DND-41 (cell line): ENCODE results near the gene IL4R.

Source experiments
- ATAC-seq: fragments of 200-7000 bp; cut with Tn5 transposase; 3 replicates; pipeline ENCODE4 v1.9.1; 2021; ENCODE audit warnings: low read depth; ENCODE audit not compliant: insufficient read depth
- DNase-seq: peaks from one replicate; pipeline ENCODE4 v3.0.0-alpha.2; 2020
- H2AFZ ChIP-seq: 2 replicates; pipeline ENCODE4 v1.6.0; 2012; ENCODE audit warnings: low read depth, low read length
- H3K27ac ChIP-seq: 2 replicates; pipeline ENCODE4 v1.5.1; 2012; ENCODE audit warnings: low read length, inconsistent platforms
- H3K27me3 ChIP-seq: fragments of 200-600 bp; sonication (generic); 2 replicates; pipeline ENCODE4 v1.6.0; 2012; ENCODE audit warnings: low read length, mild to moderate bottlenecking, inconsistent platforms; ENCODE audit not compliant: insufficient read depth, poor library complexity
- H3K36me3 ChIP-seq: 2 replicates; pipeline ENCODE4 v1.5.1; 2012; ENCODE audit warnings: low read length, inconsistent platforms; ENCODE audit not compliant: insufficient read depth
- H3K4me1 ChIP-seq: 2 replicates; pipeline ENCODE4 v1.5.1; 2012; ENCODE audit warnings: mild to moderate bottlenecking, low read length; ENCODE audit not compliant: insufficient read depth
- H3K4me2 ChIP-seq: 2 replicates; pipeline ENCODE4 v1.6.0; 2012; ENCODE audit warnings: mild to moderate bottlenecking, moderate library complexity, low read length, inconsistent platforms; ENCODE audit not compliant: insufficient read depth
- H3K4me3 ChIP-seq, 2 experiments: fragments of 200-600 bp in 1 of 2; shearing (Covaris generic) in 1 of 2; 2 replicates each; pipeline ENCODE4 v1.5.1; 2012 to 2016; ENCODE audit warnings: inconsistent platforms in 2 of 2, low read length in 2 of 2, mild to moderate bottlenecking in 2 of 2, low read depth in 1 of 2, moderate library complexity in 1 of 2
- H3K79me2 ChIP-seq: 2 replicates; pipeline ENCODE4 v1.6.0; 2012; ENCODE audit warnings: low read length, inconsistent platforms; ENCODE audit not compliant: insufficient read depth
- H3K9ac ChIP-seq: 2 replicates; pipeline ENCODE4 v1.6.0; 2012; ENCODE audit warnings: low read depth, mild to moderate bottlenecking, inconsistent platforms, low read length, moderate library complexity
- H3K9me3 ChIP-seq: 2 replicates; pipeline ENCODE4 v1.5.1; 2012; ENCODE audit warnings: low read length, moderate library complexity, mild to moderate bottlenecking, inconsistent platforms; ENCODE audit not compliant: insufficient read depth, severe bottlenecking
- H4K20me1 ChIP-seq: 2 replicates; pipeline ENCODE4 v1.6.0; 2012; ENCODE audit warnings: low read length; ENCODE audit not compliant: insufficient read depth
- EZH2 ChIP-seq: IDR thresholded peaks from 3 replicates; pipeline ENCODE4 v1.6.1; 2012; ENCODE audit warnings: borderline replicate concordance, low read depth, mild to moderate bottlenecking, moderate library complexity, low read length, inconsistent platforms; ENCODE audit not compliant: severe bottlenecking
- TF ChIP-seq, protein P1 (sequence below): IDR thresholded peaks from 2 replicates; pipeline ENCODE4 v1.5.1; 2012; ENCODE audit warnings: borderline replicate concordance, low read length, moderate library complexity, mild to moderate bottlenecking; ENCODE audit not compliant: poor library complexity, severe bottlenecking; ENCODE audit errors: extremely low read depth

The IL4R gene

DNA sequence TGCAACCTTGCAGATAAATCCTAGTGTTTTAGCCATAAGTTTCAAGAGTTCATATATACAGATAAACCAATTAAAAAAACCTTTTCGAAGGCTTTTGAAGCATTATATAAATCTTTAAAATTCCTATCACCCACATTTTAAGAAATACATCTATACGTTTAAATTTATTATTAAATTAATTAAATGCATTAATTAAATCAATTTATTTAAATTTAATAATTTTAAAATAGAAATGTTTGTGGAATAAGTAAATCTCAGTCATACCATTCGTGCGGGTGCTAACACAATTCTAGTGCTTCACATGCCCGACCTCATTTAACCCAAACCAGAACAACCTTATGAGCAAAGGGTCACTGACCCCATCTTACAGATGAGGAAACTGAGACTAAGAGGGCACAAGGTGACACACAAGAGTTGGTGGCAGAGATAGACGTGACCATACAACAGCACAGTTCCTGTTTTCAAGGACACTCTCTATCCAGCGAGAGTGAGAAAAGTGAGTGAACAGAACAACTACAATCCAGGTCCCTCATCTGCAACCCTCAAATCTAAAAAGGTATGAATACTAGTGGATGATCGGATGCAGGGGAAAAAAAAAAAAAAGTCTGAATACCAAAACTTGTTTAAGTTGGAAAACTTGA, 46.6 kb upstream of the IL4R start:
- no peak overlapping the region for H2AFZ ChIP-seq
- ATAC-seq (no peak), DNase-seq (no peak)
- peak overlapping the region; percentile 49; the same call in 1 of the 2 replicates for H3K27ac ChIP-seq
- H3K4me2 ChIP-seq: peak overlapping the region; percentile 90
- H3K79me2 ChIP-seq: peaks cover 47% of the 10 kb centered on the region
- H4K20me1 ChIP-seq: no peaks in the 10 kb centered on the region
- peaks cover 34% of the 10 kb centered on the region for H3K4me1 ChIP-seq
- H3K36me3 ChIP-seq: peaks cover 6% of the 10 kb centered on the region; the same call in 1 of the 2 replicates
- TF ChIP-seq, protein P1, sequence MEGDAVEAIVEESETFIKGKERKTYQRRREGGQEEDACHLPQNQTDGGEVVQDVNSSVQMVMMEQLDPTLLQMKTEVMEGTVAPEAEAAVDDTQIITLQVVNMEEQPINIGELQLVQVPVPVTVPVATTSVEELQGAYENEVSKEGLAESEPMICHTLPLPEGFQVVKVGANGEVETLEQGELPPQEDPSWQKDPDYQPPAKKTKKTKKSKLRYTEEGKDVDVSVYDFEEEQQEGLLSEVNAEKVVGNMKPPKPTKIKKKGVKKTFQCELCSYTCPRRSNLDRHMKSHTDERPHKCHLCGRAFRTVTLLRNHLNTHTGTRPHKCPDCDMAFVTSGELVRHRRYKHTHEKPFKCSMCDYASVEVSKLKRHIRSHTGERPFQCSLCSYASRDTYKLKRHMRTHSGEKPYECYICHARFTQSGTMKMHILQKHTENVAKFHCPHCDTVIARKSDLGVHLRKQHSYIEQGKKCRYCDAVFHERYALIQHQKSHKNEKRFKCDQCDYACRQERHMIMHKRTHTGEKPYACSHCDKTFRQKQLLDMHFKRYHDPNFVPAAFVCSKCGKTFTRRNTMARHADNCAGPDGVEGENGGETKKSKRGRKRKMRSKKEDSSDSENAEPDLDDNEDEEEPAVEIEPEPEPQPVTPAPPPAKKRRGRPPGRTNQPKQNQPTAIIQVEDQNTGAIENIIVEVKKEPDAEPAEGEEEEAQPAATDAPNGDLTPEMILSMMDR: no peak
- TF ChIP-seq EZH2: no peak
- H3K27me3 ChIP-seq: no peaks in the 10 kb centered on the region
- no peaks in the 10 kb centered on the region for H3K9me3 ChIP-seq
- H3K4me3 ChIP-seq: peak overlapping the region in 1 of 2 experiments; percentile 97; a peak in 2 of 4 replicates
- peak overlapping the region; percentile 83; the same call in 1 of the 2 replicates for H3K9ac ChIP-seq

DNA sequence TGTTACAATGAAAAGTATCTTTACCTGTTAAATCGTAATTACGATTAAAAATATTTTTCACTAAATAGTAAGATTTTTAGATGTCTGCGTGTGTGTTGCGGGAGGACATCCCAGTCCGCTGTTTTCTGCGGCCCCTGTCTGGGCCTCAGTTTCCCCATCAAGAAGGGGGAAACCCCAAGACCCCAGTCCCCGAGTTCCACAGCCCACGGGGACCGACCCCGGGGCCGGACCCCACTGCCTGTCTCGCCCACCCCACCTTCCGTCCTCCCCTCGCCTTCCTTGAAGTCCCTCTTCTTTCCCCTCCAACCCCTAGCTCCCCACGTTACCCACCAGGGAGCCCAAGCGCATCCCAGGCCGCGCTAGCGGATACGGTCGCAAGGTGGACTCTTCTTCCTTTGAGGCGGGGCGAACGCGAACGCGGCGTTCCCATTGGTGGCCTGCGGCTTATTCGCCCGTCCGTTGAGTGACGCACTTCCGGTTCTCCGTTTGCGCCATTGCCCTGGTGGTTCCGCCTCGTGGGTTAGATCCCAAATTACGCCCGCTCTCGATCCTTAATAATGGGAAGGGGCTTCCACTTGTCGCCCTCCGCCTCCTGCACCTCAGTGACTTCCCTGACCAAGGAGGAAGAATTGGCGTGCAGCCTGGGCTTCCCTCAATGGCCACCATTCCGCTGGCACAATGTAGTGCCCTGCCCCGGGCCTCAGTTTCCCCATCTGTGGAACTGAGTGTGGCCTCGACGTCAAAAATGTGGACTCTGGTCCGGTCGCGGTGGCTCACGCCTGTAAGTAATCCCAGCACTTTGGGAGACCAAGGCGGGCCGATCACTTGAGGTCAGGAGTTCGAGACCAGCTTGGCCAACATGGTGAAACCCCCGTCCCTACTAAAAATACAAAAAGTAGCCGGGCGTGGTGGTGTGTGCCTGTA, 45.1 kb upstream of the IL4R start, which contains the start of gene NSMCE1:
Gene NSMCE1 (minus strand): TSS at position 397 of the 924 bp plus-strand sequence. CDS start 11,202 bp downstream, outside the sequence.
- Histone ChIP-seq H3K9me3 (no peaks in the 10 kb centered on the region), H3K9ac (peak within 1 kb of the TSS; percentile 83), H4K20me1 (no peaks in the 10 kb centered on the region), H3K4me3 (peak within 1 kb of the TSS; percentile 63 to 97), H3K27ac (peak within 1 kb of the TSS; percentile 99), H2AFZ (peak within 1 kb of the TSS; percentile 98), H3K36me3 (peaks cover 6% of the 10 kb centered on the region; the same call in 1 of the 2 replicates), H3K27me3 (no peaks in the 10 kb centered on the region), H3K79me2 (peaks cover 38% of the 10 kb centered on the region), H3K4me1 (peaks cover 43% of the 10 kb centered on the region), H3K4me2 (peak within 1 kb of the TSS; percentile 90)
- peak; percentile 97 for DNase-seq
- ATAC-seq: peak; percentile 98
- no peak for TF ChIP-seq EZH2
- TF ChIP-seq, protein P1: peak; percentile 39

DNA sequence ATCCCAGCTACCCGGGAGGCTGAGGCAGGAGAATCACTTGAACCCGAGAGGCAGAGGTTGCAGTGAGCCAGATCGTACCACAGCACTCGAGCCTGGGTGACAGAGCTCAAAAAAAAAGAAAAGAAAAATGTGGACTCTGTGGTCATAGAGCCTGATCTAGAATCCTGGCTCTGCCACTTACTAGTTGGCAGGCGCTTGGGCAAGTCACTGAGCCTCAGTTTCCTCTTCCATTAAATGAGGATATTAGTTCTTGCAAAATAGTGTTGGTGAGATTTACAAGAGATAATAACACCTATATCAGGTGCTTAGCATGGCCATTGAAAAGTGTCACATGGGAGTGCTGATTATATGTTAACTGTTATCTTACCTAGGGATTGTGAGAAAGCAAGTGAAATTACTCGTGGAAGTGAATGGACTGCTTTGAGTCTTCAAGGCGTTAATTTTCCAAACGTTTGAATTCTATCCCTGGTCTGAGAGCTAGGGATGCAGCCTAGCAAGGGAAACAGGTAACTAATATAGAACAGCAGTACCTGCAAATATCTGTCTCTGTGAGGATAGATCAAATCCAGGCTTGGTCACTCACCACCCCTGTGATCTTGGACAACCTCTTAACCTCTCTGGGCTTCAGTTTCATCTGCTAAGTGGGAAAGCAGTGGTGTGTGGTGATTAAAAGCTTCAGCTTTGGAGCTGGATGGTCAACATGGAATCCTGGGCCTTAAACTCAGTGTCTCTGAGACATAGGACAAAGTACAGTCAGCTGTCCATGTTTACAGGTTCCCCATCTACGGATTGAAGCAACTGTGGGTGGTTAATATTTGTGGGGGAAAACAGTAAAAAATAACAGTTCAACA, 44.2 kb upstream of the IL4R start:
- H3K27me3 ChIP-seq: no peaks in the 10 kb centered on the region
- peak overlapping the region; percentile 99 for H3K27ac ChIP-seq
- peak overlapping the region; percentile 83 for H3K9ac ChIP-seq
- H3K9me3 ChIP-seq: no peaks in the 10 kb centered on the region
- H3K4me1 ChIP-seq: peaks cover 52% of the 10 kb centered on the region
- peak overlapping the region; percentile 98 for H2AFZ ChIP-seq
- H4K20me1 ChIP-seq: no peaks in the 10 kb centered on the region
- H3K36me3 ChIP-seq: no peaks in the 10 kb centered on the region; the same call in 1 of the 2 replicates
- ATAC-seq (no peak), DNase-seq (no peak)
- peaks cover 34% of the 10 kb centered on the region for H3K79me2 ChIP-seq
- TF ChIP-seq, protein P1: no peak
- no peak for TF ChIP-seq EZH2
- peak overlapping the region; percentile 90 for H3K4me2 ChIP-seq
- H3K4me3 ChIP-seq: peak overlapping the region; percentile 63 to 97
